Mesenchymal stem cell (in vitro differentiated cells and primary cell): Measurements from ENCODE around the gene NCOR2.

ENCODE experiments used
- DNase-seq: peaks from one replicate; pipeline ENCODE4 v3.0.0-alpha.2; 2013
- H2AFZ ChIP-seq: one replicate; pipeline ENCODE4 v1.6.1; 2013; ENCODE audit warnings: low read depth, mild to moderate bottlenecking, control low read depth, inconsistent platforms, low read length, moderate library complexity
- H2AK5ac ChIP-seq: 2 replicates; pipeline ENCODE4 v1.6.1; 2013; ENCODE audit warnings: low read length, moderate library complexity, mild to moderate bottlenecking, inconsistent platforms; ENCODE audit not compliant: severe bottlenecking
- H2BK120ac ChIP-seq: one replicate; pipeline ENCODE4 v1.6.1; 2013; ENCODE audit warnings: low read depth, mild to moderate bottlenecking, inconsistent platforms, low read length, moderate library complexity
- H2BK12ac ChIP-seq, 2 experiments: one replicate each; pipeline ENCODE4 v1.6.1; 2013; ENCODE audit warnings: inconsistent platforms in 2 of 2, low read length in 2 of 2, mild to moderate bottlenecking in 2 of 2, moderate library complexity in 2 of 2, control low read depth in 1 of 2
- H2BK15ac ChIP-seq: one replicate; pipeline ENCODE4 v1.6.1; 2013; ENCODE audit warnings: mild to moderate bottlenecking, low read depth, inconsistent platforms; ENCODE audit not compliant: poor library complexity, severe bottlenecking
- H2BK5ac ChIP-seq: 2 replicates; pipeline ENCODE4 v1.6.1; 2013; ENCODE audit warnings: low read depth, mild to moderate bottlenecking, low read length, control low read depth, inconsistent platforms; ENCODE audit not compliant: poor library complexity, severe bottlenecking
- H3K14ac ChIP-seq, 2 experiments: one replicate each; pipeline ENCODE4 v1.6.1; 2013; ENCODE audit warnings: inconsistent platforms in 2 of 2, low read length in 2 of 2, control low read depth in 1 of 2, mild to moderate bottlenecking in 1 of 2, moderate library complexity in 1 of 2
- H3K18ac ChIP-seq, 2 experiments: one replicate each; pipeline ENCODE4 v1.6.1; 2013; ENCODE audit warnings: inconsistent platforms in 2 of 2, low read length in 2 of 2, control low read depth in 1 of 2, low read depth in 1 of 2, mild to moderate bottlenecking in 1 of 2
- H3K23ac ChIP-seq, 2 experiments: one replicate each; pipeline ENCODE4 v1.6.1; 2013; ENCODE audit warnings: inconsistent platforms in 2 of 2, low read length in 2 of 2, mild to moderate bottlenecking in 2 of 2, moderate library complexity in 2 of 2, control low read depth in 1 of 2
- H3K27ac ChIP-seq: 2 replicates; pipeline ENCODE4 v1.5.1; 2013; ENCODE audit warnings: mild to moderate bottlenecking, moderate library complexity, low read length, control low read depth, inconsistent platforms; ENCODE audit not compliant: poor library complexity, severe bottlenecking
- H3K27me3 ChIP-seq, 2 experiments: 2 replicates each; pipeline versions ENCODE4 v1.6.1 to v1.7.0; 2013; ENCODE audit warnings: low read length in 2 of 2, mild to moderate bottlenecking in 2 of 2, moderate library complexity in 2 of 2, control low read depth in 1 of 2, inconsistent platforms in 1 of 2; ENCODE audit not compliant: control insufficient read depth in 1 of 2, insufficient read depth in 1 of 2
- H3K36me3 ChIP-seq, 2 experiments: 2 replicates each; pipeline versions ENCODE4 v1.6.1 to v1.7.0; 2013; ENCODE audit warnings: low read length in 2 of 2, control low read depth in 1 of 2, inconsistent platforms in 1 of 2, low read depth in 1 of 2, mild to moderate bottlenecking in 1 of 2; ENCODE audit not compliant: insufficient read depth in 2 of 2, control insufficient read depth in 1 of 2
- H3K4ac ChIP-seq, 2 experiments: one replicate each; pipeline ENCODE4 v1.6.1; 2013; ENCODE audit warnings: inconsistent platforms in 2 of 2, low read length in 2 of 2, mild to moderate bottlenecking in 2 of 2, moderate library complexity in 2 of 2, control low read depth in 1 of 2, low read depth in 1 of 2
- H3K4me1 ChIP-seq: 2 replicates; pipeline ENCODE4 v1.6.1; 2013; ENCODE audit warnings: low read depth, low read length, control low read depth; ENCODE audit not compliant: control insufficient read depth, insufficient read depth
- H3K4me2 ChIP-seq: 2 replicates; pipeline ENCODE4 v1.6.1; 2013; ENCODE audit warnings: low read length, mild to moderate bottlenecking, inconsistent platforms; ENCODE audit not compliant: poor library complexity, severe bottlenecking
- H3K4me3 ChIP-seq, 2 experiments: 2 replicates each; pipeline versions ENCODE4 v1.5.1 to v1.7.0; 2013; ENCODE audit warnings: low read length in 2 of 2, mild to moderate bottlenecking in 2 of 2, control low read depth in 1 of 2, low read depth in 1 of 2; ENCODE audit not compliant: insufficient read depth in 1 of 2
- H3K79me1 ChIP-seq: replicated peaks from 2 replicates; pipeline ENCODE4 v1.6.1; 2013; ENCODE audit warnings: mild to moderate bottlenecking, control low read depth, low read length, inconsistent platforms; ENCODE audit not compliant: poor library complexity, severe bottlenecking
- H3K9ac ChIP-seq: 2 replicates; pipeline ENCODE4 v1.7.0; 2013; ENCODE audit warnings: mild to moderate bottlenecking, low read length, moderate library complexity
- H3K9me3 ChIP-seq: 2 replicates; pipeline ENCODE4 v1.7.0; 2013; ENCODE audit warnings: mild to moderate bottlenecking, low read length; ENCODE audit not compliant: control insufficient read depth
- H4K8ac ChIP-seq: one replicate; pipeline ENCODE4 v1.6.1; 2013; ENCODE audit warnings: inconsistent platforms, mild to moderate bottlenecking, low read length, moderate library complexity
- H4K91ac ChIP-seq: one replicate; pipeline ENCODE4 v1.6.1; 2013; ENCODE audit warnings: mild to moderate bottlenecking, low read length, inconsistent platforms
- WGBS: methylation state at CpG from one replicate; pipeline ENCODE4 v1.1.7; 2013; ENCODE audit warnings: mixed read lengths; 5-methylcytosine and 5-hydroxymethylcytosine counted together

NCOR2 gene

GRCh38 chr12:124579921-124580517 lies 12.6 kb upstream of the NCOR2 start:
- no peak overlapping the region for H3K27ac ChIP-seq
- WGBS: over 99% methylated on average over 5 of the region's 5 CpGs

GRCh38 chr12:124578854-124579253 lies 11.4 kb upstream of the NCOR2 start:
- 98% methylated on average over 3 of the region's 3 CpGs for WGBS
- no peak overlapping the region for H2BK120ac ChIP-seq
- no peaks in the 10 kb centered on the region for H3K79me1 ChIP-seq
- peak overlapping the region; percentile 10 for H2AK5ac ChIP-seq
- no peak overlapping the region for H4K91ac ChIP-seq
- no peak for DNase-seq
- no peak overlapping the region for H3K4me3 ChIP-seq
- no peak overlapping the region for H3K27ac ChIP-seq
- no peak overlapping the region for H4K8ac ChIP-seq
- H2AFZ ChIP-seq: no peak overlapping the region
- no peak overlapping the region for H3K18ac ChIP-seq
- no peak overlapping the region for H3K4me2 ChIP-seq
- peaks cover 6% of the 10 kb centered on the region for H3K4me1 ChIP-seq
- H3K9me3 ChIP-seq: peaks cover 32% of the 10 kb centered on the region
- H2BK5ac ChIP-seq: no peak overlapping the region
- no peak overlapping the region for H3K4ac ChIP-seq
- H2BK15ac ChIP-seq: peak overlapping the region; percentile 19
- no peak overlapping the region for H2BK12ac ChIP-seq
- peaks cover 0 to 7% of the 10 kb centered on the region in 2 experiments for H3K27me3 ChIP-seq
- H3K9ac ChIP-seq: no peak overlapping the region
- no peak overlapping the region for H3K14ac ChIP-seq
- no peak overlapping the region for H3K23ac ChIP-seq
- peaks cover 0 to 5% of the 10 kb centered on the region in 2 experiments for H3K36me3 ChIP-seq

More at GRCh38 chr12:124579921-124580517, 12.6 kb upstream of the NCOR2 start:
- Histone ChIP-seq H3K79me1 (no peaks in the 10 kb centered on the region), H3K14ac (no peak overlapping the region), H3K18ac (no peak overlapping the region), H2BK120ac (no peak overlapping the region), H2AK5ac (no peak overlapping the region), H3K36me3 (peaks cover 0 to 5% of the 10 kb centered on the region in 2 experiments), H4K8ac (no peak overlapping the region), H3K9ac (no peak overlapping the region), H4K91ac (no peak overlapping the region), H2BK12ac (no peak overlapping the region), H2BK15ac (no peak overlapping the region), H3K23ac (no peak overlapping the region), H3K4me3 (no peak overlapping the region), H2AFZ (no peak overlapping the region), H3K4ac (no peak overlapping the region), H3K4me2 (no peak overlapping the region), H2BK5ac (no peak overlapping the region), H3K9me3 (peaks cover 32% of the 10 kb centered on the region), H3K27me3 (peaks cover 0 to 7% of the 10 kb centered on the region in 2 experiments), H3K4me1 (peaks cover 2% of the 10 kb centered on the region)
- no peak for DNase-seq

GRCh38 chr12:124578445-124578844 lies 11.0 kb upstream of the NCOR2 start:
- H3K79me1 ChIP-seq: no peaks in the 10 kb centered on the region
- WGBS: 93% methylated on average over 7 of the region's 8 CpGs
- H3K4me3 ChIP-seq: no peak overlapping the region
- H3K4me1 ChIP-seq: peaks cover 8% of the 10 kb centered on the region
- no peak overlapping the region for H3K18ac ChIP-seq
- peaks cover 0 to 7% of the 10 kb centered on the region in 2 experiments for H3K27me3 ChIP-seq
- H4K91ac ChIP-seq: no peak overlapping the region
- no peak overlapping the region for H3K23ac ChIP-seq
- no peak overlapping the region for H3K27ac ChIP-seq
- peak overlapping the region; percentile 10 for H2AK5ac ChIP-seq
- no peak overlapping the region for H2AFZ ChIP-seq
- no peak overlapping the region for H4K8ac ChIP-seq
- peaks cover 0 to 5% of the 10 kb centered on the region in 2 experiments for H3K36me3 ChIP-seq
- H3K9ac ChIP-seq: no peak overlapping the region
- H3K4ac ChIP-seq: no peak overlapping the region
- H2BK120ac ChIP-seq: no peak overlapping the region
- H2BK5ac ChIP-seq: no peak overlapping the region
- no peak overlapping the region for H3K14ac ChIP-seq
- peaks cover 32% of the 10 kb centered on the region for H3K9me3 ChIP-seq
- H3K4me2 ChIP-seq: no peak overlapping the region
- no peak for DNase-seq
- no peak overlapping the region for H2BK12ac ChIP-seq
- H2BK15ac ChIP-seq: no peak overlapping the region

GRCh38 chr12:124577986-124578385 lies 10.6 kb upstream of the NCOR2 start:
- H3K23ac ChIP-seq: no peak overlapping the region
- no peaks in the 10 kb centered on the region for H3K79me1 ChIP-seq
- H3K27ac ChIP-seq: no peak overlapping the region
- no peak for DNase-seq
- no peak overlapping the region for H2AFZ ChIP-seq
- no peak overlapping the region for H2BK5ac ChIP-seq
- H3K27me3 ChIP-seq: peaks cover 0 to 7% of the 10 kb centered on the region in 2 experiments
- H3K4ac ChIP-seq: peak overlapping the region in 1 of 2 experiments; percentile 51
- no peak overlapping the region for H3K9ac ChIP-seq
- no peak overlapping the region for H4K8ac ChIP-seq
- no peak overlapping the region for H2BK120ac ChIP-seq
- no peak overlapping the region for H2BK15ac ChIP-seq
- peaks cover 8% of the 10 kb centered on the region for H3K4me1 ChIP-seq
- no peak overlapping the region for H3K4me3 ChIP-seq
- H2AK5ac ChIP-seq: no peak overlapping the region
- peak overlapping the region in 1 of 2 experiments; percentile 57 for H2BK12ac ChIP-seq
- no peak overlapping the region for H3K14ac ChIP-seq
- H3K36me3 ChIP-seq: peaks cover 0 to 5% of the 10 kb centered on the region in 2 experiments
- H3K4me2 ChIP-seq: no peak overlapping the region
- no peak overlapping the region for H3K18ac ChIP-seq
- H3K9me3 ChIP-seq: peaks cover 32% of the 10 kb centered on the region
- WGBS: 92% methylated on average over 12 of the region's 13 CpGs
- no peak overlapping the region for H4K91ac ChIP-seq
